H1 (cell line): ENCODE data around the gene NAP1L5. TPM values are rescaled to one million over a fixed set of nuclear protein-coding genes. Genes with fewer than 3 reads are reported as not detected.

Experiments
- CTCF ChIA-PET: fragments of 300-600 bp; sonication (Branson Sonifier 250); formaldehyde crosslinking; loops from one replicate; lab custom pipeline; 2021; ENCODE audit not compliant: partially characterized antibody; lab: Charles Lee
- POLR2A ChIA-PET: fragments of 300-600 bp; sonication (Branson Sonifier 250); formaldehyde crosslinking; loops from one replicate; lab custom pipeline; 2021; ENCODE audit warnings: inconsistent platforms; ENCODE audit not compliant: partially characterized antibody; lab: Charles Lee
- DNase-seq, 2 experiments: peaks; one replicate each; pipeline versions ENCODE4 v3.0.0 to v3.0.0-alpha.2; 2010 to 2022; ENCODE audit warnings: low spot score in 2 of 2, low read depth in 1 of 2, mixed read lengths in 1 of 2
- FAIRE-seq: peaks from 2 replicates; lab custom pipeline; 2011; peaks lifted over from hg19 to GRCh38; lab: Jason Lieb, UNC
- H2AFZ ChIP-seq: 2 replicates; pipeline ENCODE4 v1.8.1; 2012; ENCODE audit warnings: low read length, inconsistent platforms
- H2AK5ac ChIP-seq: 2 replicates; pipeline ENCODE4 v1.6.1; 2013; ENCODE audit warnings: low read depth, low read length
- H2BK120ac ChIP-seq: replicated peaks from 2 replicates; pipeline ENCODE3; 2013; ENCODE audit warnings: low read depth, low read length, inconsistent platforms
- H2BK12ac ChIP-seq: 2 replicates; pipeline ENCODE4 v1.6.1; 2013; ENCODE audit warnings: low read depth, low read length
- H2BK15ac ChIP-seq: 2 replicates; pipeline ENCODE4 v1.6.1; 2013; ENCODE audit warnings: low read length
- H2BK20ac ChIP-seq: 2 replicates; pipeline ENCODE4 v1.6.1; 2013; ENCODE audit warnings: low read length
- H2BK5ac ChIP-seq: 2 replicates; pipeline ENCODE4 v1.6.1; 2013; ENCODE audit warnings: low read depth, low read length
- H3K14ac ChIP-seq: 2 replicates; pipeline ENCODE4 v1.6.1; 2013; ENCODE audit warnings: inconsistent platforms; ENCODE audit not compliant: insufficient read length
- H3K18ac ChIP-seq: 2 replicates; pipeline ENCODE4 v1.6.1; 2013; ENCODE audit warnings: low read length; ENCODE audit errors: extremely low read depth
- H3K23ac ChIP-seq: 2 replicates; pipeline ENCODE4 v1.6.1; 2013; ENCODE audit warnings: inconsistent platforms; ENCODE audit not compliant: insufficient read length
- H3K23me2 ChIP-seq: 2 replicates; pipeline ENCODE4 v1.6.1; 2013; ENCODE audit warnings: low read depth, low read length
- H3K27ac ChIP-seq: 2 replicates; pipeline ENCODE4 v1.6.1; 2011; ENCODE audit warnings: low read depth, low read length, inconsistent platforms
- H3K27me3 ChIP-seq, 4 experiments: replicated peaks in 1 of 4; 1 replicate in 1 of 4; 2 replicates in 3 of 4; pipeline versions ENCODE4 v1.6.1 to v1.8.1; 2011 to 2013; ENCODE audit warnings: low read length in 3 of 4, mild to moderate bottlenecking in 3 of 4, inconsistent platforms in 2 of 4, mixed read lengths in 2 of 4, moderate library complexity in 1 of 4; ENCODE audit not compliant: control insufficient read depth in 3 of 4, insufficient read depth in 3 of 4; ENCODE audit errors: extremely low read depth in 1 of 4
- H3K36me3 ChIP-seq, 4 experiments: 2 replicates each; pipeline versions ENCODE4 v1.6.1 to v1.8.1; 2011 to 2013; ENCODE audit warnings: mild to moderate bottlenecking in 4 of 4, low read length in 3 of 4, moderate library complexity in 2 of 4, control low read depth in 1 of 4, inconsistent platforms in 1 of 4; ENCODE audit not compliant: insufficient read depth in 4 of 4, control insufficient read depth in 2 of 4
- H3K4ac ChIP-seq: replicated peaks from 2 replicates; pipeline ENCODE3; 2013; ENCODE audit warnings: low read length, low read depth, mixed read lengths, inconsistent platforms; ENCODE audit not compliant: insufficient read length
- H3K4me1 ChIP-seq, 4 experiments: replicated peaks in 1 of 4; 1 replicate in 1 of 4; 2 replicates in 3 of 4; pipeline versions ENCODE4 v1.6.1 to v1.8.1; 2011 to 2013; ENCODE audit warnings: low read length in 3 of 4, inconsistent platforms in 2 of 4, mixed read lengths in 1 of 4; ENCODE audit not compliant: insufficient read depth in 4 of 4, control insufficient read depth in 3 of 4
- H3K4me2 ChIP-seq, 2 experiments: 2 replicates each; pipeline versions ENCODE4 v1.6.1 to v1.8.1; 2011 to 2013; ENCODE audit warnings: low read depth in 2 of 2, low read length in 2 of 2, control low read depth in 1 of 2, inconsistent platforms in 1 of 2, mild to moderate bottlenecking in 1 of 2; ENCODE audit not compliant: insufficient read depth in 1 of 2
- H3K4me3 ChIP-seq, 4 experiments: fragments of 200-600, 300-600 bp in 1 of 4; sonication (generic), shearing (Covaris generic), sonication (Bioruptor Twin) in 1 of 4; 2 replicates each; pipeline versions ENCODE4 v1.5.1 to v1.8.1; 2011 to 2016; ENCODE audit warnings: low read length in 4 of 4, low read depth in 3 of 4, control low read depth in 2 of 4, inconsistent platforms in 2 of 4, mild to moderate bottlenecking in 2 of 4, mixed read lengths in 1 of 4, moderate library complexity in 1 of 4; ENCODE audit not compliant: insufficient read depth in 2 of 4; ENCODE audit errors: extremely low read depth in 1 of 4
- H3K56ac ChIP-seq: replicated peaks from 2 replicates; pipeline ENCODE3; 2013; ENCODE audit warnings: low read depth, mild to moderate bottlenecking, mixed read lengths, low read length, inconsistent platforms; ENCODE audit not compliant: insufficient read length
- H3K79me1 ChIP-seq: 2 replicates; pipeline ENCODE4 v1.6.1; 2013; ENCODE audit warnings: low read depth, low read length, control low read depth
- H3K79me2 ChIP-seq, 2 experiments: 2 replicates each; pipeline versions ENCODE4 v1.6.1 to v1.8.1; 2012 to 2013; ENCODE audit warnings: low read length in 2 of 2, mild to moderate bottlenecking in 2 of 2, inconsistent platforms in 1 of 2; ENCODE audit not compliant: insufficient read depth in 2 of 2, control insufficient read depth in 1 of 2
- H3K9ac ChIP-seq, 4 experiments: replicated peaks in 1 of 4; 1 replicate in 1 of 4; 2 replicates in 3 of 4; pipeline versions ENCODE4 v1.6.1 to v1.8.1; 2011 to 2013; ENCODE audit warnings: low read depth in 3 of 4, low read length in 3 of 4, control low read depth in 2 of 4, mild to moderate bottlenecking in 2 of 4, moderate library complexity in 2 of 4, inconsistent platforms in 1 of 4; ENCODE audit errors: extremely low read depth in 1 of 4
- H3K9me3 ChIP-seq, 2 experiments: 2 replicates each; pipeline versions ENCODE4 v1.6.1 to v1.8.1; 2012 to 2013; ENCODE audit warnings: mild to moderate bottlenecking in 2 of 2, moderate library complexity in 2 of 2, control low read depth in 1 of 2, inconsistent platforms in 1 of 2, low read depth in 1 of 2, low read length in 1 of 2, mixed read lengths in 1 of 2; ENCODE audit not compliant: insufficient read depth in 2 of 2
- H4K20me1 ChIP-seq, 2 experiments: replicated peaks in 1 of 2; 2 replicates each; pipeline versions ENCODE3 to v1.8.1; 2011 to 2013; ENCODE audit warnings: inconsistent platforms in 2 of 2, low read length in 2 of 2, mild to moderate bottlenecking in 1 of 2; ENCODE audit not compliant: insufficient read depth in 2 of 2, control insufficient read depth in 1 of 2
- H4K5ac ChIP-seq: 2 replicates; pipeline ENCODE4 v1.6.1; 2013; ENCODE audit warnings: low read length, low read depth, mixed read lengths, inconsistent platforms; ENCODE audit not compliant: insufficient read length
- H4K8ac ChIP-seq: 2 replicates; pipeline ENCODE4 v1.8.0; 2013; ENCODE audit warnings: mild to moderate bottlenecking, moderate library complexity, low read length, inconsistent platforms; ENCODE audit not compliant: insufficient read depth; ENCODE audit errors: extremely low read depth
- H4K91ac ChIP-seq: replicated peaks from 2 replicates; pipeline ENCODE3; 2013; ENCODE audit warnings: low read length, mixed read lengths, inconsistent platforms; ENCODE audit not compliant: insufficient read length
- CHD2 ChIP-seq: IDR thresholded peaks from 2 replicates; pipeline ENCODE4 v1.6.1; 2012; ENCODE audit warnings: low read length, improper control_type of control experiment
- CTBP2 ChIP-seq: IDR thresholded peaks from 2 replicates; pipeline ENCODE4 v1.7.0; 2011; ENCODE audit warnings: borderline replicate concordance, mild to moderate bottlenecking, moderate library complexity, mixed read lengths, low read length; ENCODE audit not compliant: insufficient read depth, insufficient read length
- JUN ChIP-seq: IDR thresholded peaks from 2 replicates; pipeline ENCODE4 v1.6.1; 2011; ENCODE audit warnings: low read depth, mild to moderate bottlenecking, improper control_type of control experiment, low read length
- POLR2AphosphoS5 ChIP-seq: IDR thresholded peaks from 2 replicates; pipeline ENCODE4 v1.6.1; 2011; ENCODE audit warnings: low read depth, low read length
- USF2 ChIP-seq: IDR thresholded peaks from 2 replicates; pipeline ENCODE4 v1.6.1; 2011; ENCODE audit warnings: low read length, improper control_type of control experiment
- WGBS, 2 experiments: shearing (Covaris generic) in 1 of 2; methylation state at CpG; one replicate each; pipeline versions ENCODE4 v1.1.6 to v1.1.7; 2013 to 2015; ENCODE audit warnings: low lambda C conversion rate in 2 of 2, mixed read lengths in 2 of 2, inconsistent platforms in 1 of 2, low coverage in 1 of 2, missing lambda C conversion rate in 1 of 2; ENCODE audit not compliant: insufficient replicate concordance in 2 of 2, insufficient coverage in 1 of 2, insufficient read length in 1 of 2; ENCODE audit errors: extremely low coverage in 1 of 2, missing lambda C conversion rate in 1 of 2; 5-methylcytosine and 5-hydroxymethylcytosine counted together
- polyA plus RNA-seq, 7 experiments: library from polyadenylated mRNA; depleted of rRNA in 3 of 7; stranded (reverse) in 5 of 7; unstranded in 2 of 7; fragments of >200 nt in 5 of 7; fragments of 200-250 nt in 2 of 7; gene quantifications; 1 replicate in 5 of 7; 2 replicates in 1 of 7; 4 replicates in 1 of 7; pipeline versions ENCODE4 v1.2.1 to v1.2.3, GENCODE V29; 2011 to 2013; ENCODE audit warnings: missing spikeins in 2 of 7, mixed read lengths in 2 of 7
- total RNA-seq: library from RNA; stranded (reverse); fragmentation: NEBNext Ultra II Directional; extraction: Animal tissue kit (Norgen Biotek cat#: 25700); gene quantifications from 2 replicates; pipeline ENCODE4 v1.2.1, GENCODE V29; 2021

NAP1L5 gene
- total and polyA plus RNA-seq, 2 of the 8 experiments (the other 6 are each of a cell fraction or from before 2014, with no cell fraction given): 1.3 to 2.7 TPM

GRCh38 chr4:88743696-88744095 is 46.1 kb upstream of the NAP1L5 start:
- Histone ChIP-seq H4K8ac (no peak overlapping the region), H3K23me2 (no peaks in the 10 kb centered on the region), H2BK15ac (no peak overlapping the region), H2BK20ac (no peak overlapping the region), H3K27me3 (no peaks in the 10 kb centered on the region), H2BK120ac (no peak overlapping the region), H3K4ac (no peak overlapping the region), H3K27ac (no peak overlapping the region), H3K4me2 (no peak overlapping the region), H2AK5ac (no peak overlapping the region), H4K20me1 (no peaks in the 10 kb centered on the region), H4K91ac (no peak overlapping the region), H3K79me2 (no peaks in the 10 kb centered on the region), H4K5ac (no peak overlapping the region), H3K56ac (no peak overlapping the region), H3K9ac (peak overlapping the region in 1 of 4 experiments; percentile 34; a peak in 1 of 7 replicates), H3K36me3 (peaks cover under 1 to 14% (median 11%) of the 10 kb centered on the region in 4 experiments; a peak in 6 of 8 replicates), H3K9me3 (no peaks in the 10 kb centered on the region), H2AFZ (no peak overlapping the region), H3K18ac (no peak overlapping the region), H2BK5ac (no peak overlapping the region), H3K14ac (no peak overlapping the region), H2BK12ac (no peak overlapping the region), H3K4me3 (no peak overlapping the region), H3K23ac (no peak overlapping the region), H3K4me1 (peaks cover 0 to 12% (median 3%) of the 10 kb centered on the region in 4 experiments; a peak in 4 of 7 replicates), H3K79me1 (no peaks in the 10 kb centered on the region)
- FAIRE-seq: no peak
- POLR2A ChIA-PET: no interaction called here
- TF ChIP-seq CHD2: no peak
- no peak for TF ChIP-seq POLR2AphosphoS5
- no peak for TF ChIP-seq JUN
- no peak for TF ChIP-seq USF2
- TF ChIP-seq CTBP2: no peak
- no peak for DNase-seq
- 100% methylated on average over 3 of the region's 3 CpGs; no CpG with 5 or more reads in 1 of the 2 experiments for WGBS, 2 experiments
- CTCF ChIA-PET: interaction anchor here (1.6 to 1.9 kb wide), 2 partner anchors 11 to 37 kb away, joined by 6 to 9 read pairs; no protein-coding TSS in a partner anchor
